Measurements from ENCODE around the gene BLOC1S1. TPM values are rescaled to one million over a fixed set of nuclear protein-coding genes. Genes with fewer than 3 reads are reported as not detected.

The BLOC1S1 gene
- total RNA-seq, 4 donors from 2014 or later = 117 to 440 (median 246) TPM

DNA sequence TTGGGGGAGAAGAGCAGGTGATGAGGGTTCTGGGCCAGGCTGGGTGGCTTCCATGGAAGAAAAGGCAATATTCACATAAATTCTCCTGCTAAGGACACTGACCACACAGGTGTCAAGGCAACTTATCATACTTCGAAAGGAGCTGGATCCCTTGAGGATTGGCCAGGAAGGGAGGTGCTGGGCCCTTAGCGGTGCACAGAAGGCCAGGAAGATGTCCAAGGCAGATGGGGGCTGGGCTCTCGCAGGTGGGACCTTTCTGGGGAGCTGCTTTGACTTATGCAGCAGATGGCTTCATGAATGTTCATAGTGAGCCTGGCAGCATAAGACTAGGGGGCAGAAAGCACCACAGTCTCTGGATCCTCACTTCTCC lies 9.1 kb downstream of the BLOC1S1 start:
- Histone ChIP-seq H3K9me3 (no peaks in the 10 kb centered on the region), H3K4me3 (replicated peaks in 1 of 3) (no peak overlapping the region), H3K27me3 (no peaks in the 10 kb centered on the region), H3K36me3 (peaks cover 24 to 27% of the 10 kb centered on the region in 2 donors), H3K27ac (no peak overlapping the region), H3K4me1 (peaks cover 33 to 58% of the 10 kb centered on the region in 2 donors)
- no peak for DNase-seq
- TF ChIP-seq CTCF (IDR thresholded peaks at IDR 0.05) = peak in 1 of 6 experiments; percentile 0
- TF ChIP-seq POLR2A (IDR thresholded peaks at IDR 0.05) = no peak
- 61 to 77% methylated on average over 3 of the region's 3 CpGs for WGBS, 2 donors
- intact Hi-C loops (cut with DNase I) = no loop called here

- whole genome bisulfite sequencing, 2 donors = 79 to 84% methylated on average over 3 of the region's 3 CpGs
- H3K27ac ChIP-seq = peak overlapping the region in 1 of 3 donors; percentile 8
- intact Hi-C loops (cut with DNase I) = no loop called here
- no peak overlapping the region for H3K4me3 ChIP-seq (replicated peaks in 1 of 3)
- H3K4me1 ChIP-seq = peaks cover 39 to 61% of the 10 kb centered on the region in 2 donors
- H3K9me3 ChIP-seq = no peaks in the 10 kb centered on the region
- no peak for DNase-seq
- H3K36me3 ChIP-seq = peaks cover 24 to 27% of the 10 kb centered on the region in 2 donors
- no peak for TF ChIP-seq POLR2A (IDR thresholded peaks at IDR 0.05)
- no peak for TF ChIP-seq CTCF (IDR thresholded peaks at IDR 0.05)
- no peaks in the 10 kb centered on the region for H3K27me3 ChIP-seq
These were observed 9.7 kb downstream of the BLOC1S1 start for GRCh38 chr12:55725556-55725955.

DNA sequence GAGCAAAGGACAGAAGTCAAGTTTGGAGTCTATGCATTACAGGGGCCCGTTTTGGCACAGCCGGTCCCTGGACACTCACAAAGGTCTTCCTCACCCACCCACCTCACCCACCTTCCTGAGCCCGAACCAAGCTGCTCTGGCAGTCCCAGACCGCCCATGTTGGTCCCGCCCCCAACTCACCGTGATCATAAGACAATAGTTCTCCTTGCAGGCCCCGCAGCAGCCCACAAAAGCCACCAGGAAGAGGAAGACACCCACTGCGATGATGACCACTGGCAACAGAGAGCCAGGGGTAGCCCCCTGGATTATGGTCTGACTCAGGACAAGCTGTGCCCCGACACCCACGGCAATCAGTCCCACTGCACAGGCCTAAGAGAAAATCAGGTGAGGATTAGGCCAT lies 11.1 kb downstream of the BLOC1S1 start:
- peaks cover 24 to 27% of the 10 kb centered on the region in 2 donors for H3K36me3 ChIP-seq
- peak overlapping the region; percentile 89 to 98 (median 96) for H3K27ac ChIP-seq
- TF ChIP-seq POLR2A (IDR thresholded peaks at IDR 0.05) (no peak), CTCF (IDR thresholded peaks at IDR 0.05) (no peak)
- intact Hi-C loops (cut with DNase I) = no loop called here
- H3K4me1 ChIP-seq = peaks cover 43 to 66% of the 10 kb centered on the region in 2 donors
- WGBS, 2 donors = 40 to 59% methylated on average over 7 to 8 of the region's 10 CpGs
- H3K4me3 ChIP-seq (replicated peaks in 1 of 3) = peak overlapping the region in 1 of 3 donors; percentile 90
- DNase-seq = no peak
- H3K9me3 ChIP-seq = no peaks in the 10 kb centered on the region
- no peaks in the 10 kb centered on the region for H3K27me3 ChIP-seq

GRCh38 chr12:55727643-55728185 lies 11.9 kb downstream of the BLOC1S1 start:
- H3K36me3 ChIP-seq = peaks cover 24 to 27% of the 10 kb centered on the region in 2 donors
- peaks cover 43 to 61% of the 10 kb centered on the region in 2 donors for H3K4me1 ChIP-seq
- TF ChIP-seq CTCF (IDR thresholded peaks at IDR 0.05) = no peak
- TF ChIP-seq POLR2A (IDR thresholded peaks at IDR 0.05) = no peak
- no peaks in the 10 kb centered on the region for H3K9me3 ChIP-seq
- H3K27me3 ChIP-seq = no peaks in the 10 kb centered on the region
- DNase-seq = peak; percentile 76 to 85
- H3K4me3 ChIP-seq (replicated peaks in 1 of 3) = peak overlapping the region; percentile 62 to 90 (median 85)
- intact Hi-C loops (cut with DNase I) = no loop called here
- peak overlapping the region; percentile 89 to 98 (median 96) for H3K27ac ChIP-seq
- 10 to 13% methylated on average over 9 of the region's 9 CpGs for WGBS, 2 donors

DNA sequence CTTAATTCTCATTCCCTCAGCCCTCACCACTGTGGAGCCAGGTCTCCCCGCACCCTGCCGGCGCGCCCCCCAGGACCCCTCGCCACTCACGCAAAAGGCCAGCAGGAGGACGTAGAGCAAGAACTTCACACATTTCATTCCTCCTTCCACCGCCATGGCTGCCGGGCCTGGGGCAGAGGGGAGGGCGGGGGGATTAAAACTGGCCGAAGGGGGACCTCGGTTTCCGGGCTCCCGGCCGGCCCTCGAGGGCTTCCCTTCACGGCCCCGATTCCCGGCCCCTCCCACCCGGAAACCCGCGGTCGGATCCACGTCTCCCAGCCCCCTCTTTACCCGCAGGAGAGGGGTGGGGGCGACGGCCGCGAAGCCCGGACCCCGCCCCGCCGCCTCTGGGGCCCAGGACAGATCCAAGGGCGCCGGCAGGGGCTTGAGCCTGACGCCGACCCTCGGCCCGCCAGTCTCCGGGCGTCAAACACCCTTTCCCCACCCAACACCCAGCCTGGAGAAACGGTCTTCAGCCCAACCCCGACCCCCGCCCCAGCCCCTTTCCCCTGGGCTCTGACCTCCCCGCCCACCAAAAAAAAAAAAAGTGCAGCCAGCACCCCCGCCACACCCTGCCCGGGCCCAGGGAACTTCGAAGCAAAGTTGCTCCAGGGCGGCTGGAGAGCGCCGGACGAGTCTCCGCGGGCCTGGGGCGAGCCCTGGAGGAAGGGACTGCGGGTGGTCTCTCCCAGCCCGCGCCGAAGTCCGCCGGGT lies 12.5 kb downstream of the BLOC1S1 start:
- 1 to 3% methylated on average over 9 to 21 of the region's 61 CpGs for WGBS, 2 donors
- peak; percentile 87 to 88 for DNase-seq
- intact Hi-C loops (cut with DNase I) = no loop called here
- peaks cover 24 to 27% of the 10 kb centered on the region in 2 donors for H3K36me3 ChIP-seq
- no peaks in the 10 kb centered on the region for H3K27me3 ChIP-seq
- peak overlapping the region; percentile 89 to 98 (median 96) for H3K27ac ChIP-seq
- no peaks in the 10 kb centered on the region for H3K9me3 ChIP-seq
- H3K4me1 ChIP-seq = peaks cover 39 to 54% of the 10 kb centered on the region in 2 donors
- peak overlapping the region; percentile 62 to 90 (median 85) for H3K4me3 ChIP-seq (replicated peaks in 1 of 3)
- TF ChIP-seq POLR2A (IDR thresholded peaks at IDR 0.05) (peak in 1 of 2 donors; percentile 9), CTCF (IDR thresholded peaks at IDR 0.05) (no peak)
